GM18870 (cell line): Measurements from ENCODE around the gene COL18A1.

Experiments
- ATAC-seq: cut with Tn5 transposase; IDR thresholded peaks from one replicate; pipeline ENCODE4 v1.9.1; 2021; ENCODE audit warnings: moderate library complexity; ENCODE audit not compliant: unreplicated experiment

Gene COL18A1

GRCh38 chr21:45401054-45401518, 3.9 kb upstream of the COL18A1 start:
- ATAC-seq, result no peak

- no peak for ATAC-seq
Measured at GRCh38 chr21:45401916-45402900, 2.8 kb upstream of the COL18A1 start.

- ATAC-seq, result no peak
Measured at GRCh38 chr21:45403133-45403824, 1.7 kb upstream of the COL18A1 start.

GRCh38 chr21:45403825-45404729, 888 bp upstream of the COL18A1 start:
- no peak for ATAC-seq

GRCh38 chr21:45405271-45405818, 380 bp downstream of the COL18A1 start:
- ATAC-seq, result no peak

- no peak for ATAC-seq
Measured at GRCh38 chr21:45405819-45406762, 1.1 kb downstream of the COL18A1 start.

GRCh38 chr21:45406801-45407628, 2.0 kb downstream of the COL18A1 start:
- ATAC-seq, result no peak

- no peak for ATAC-seq
Measured at GRCh38 chr21:45407629-45408247, 2.8 kb downstream of the COL18A1 start.

GRCh38 chr21:45408271-45408791, 3.4 kb downstream of the COL18A1 start:
- no peak for ATAC-seq

- no peak for ATAC-seq
Measured at GRCh38 chr21:45408801-45409261, 3.9 kb downstream of the COL18A1 start.

- no peak for ATAC-seq
Measured at GRCh38 chr21:45409466-45410150, 4.6 kb downstream of the COL18A1 start.

- no peak for ATAC-seq
Measured at GRCh38 chr21:45410151-45410864, 5.3 kb downstream of the COL18A1 start.

GRCh38 chr21:45410865-45411809, 6.2 kb downstream of the COL18A1 start:
- ATAC-seq, result no peak

- ATAC-seq, result no peak
Measured at GRCh38 chr21:45411810-45412206, 6.8 kb downstream of the COL18A1 start.

GRCh38 chr21:45412491-45412890, 7.5 kb downstream of the COL18A1 start:
- no peak for ATAC-seq
